Measurements from ENCODE around the gene ZNF594.
"Not testable (repeated sequence)": the region's sequence is repeated elsewhere in the genome, so short reads cannot be mapped to it uniquely, and the experiment has no call there.

ZNF594 gene

GRCh38 chr17:5236938-5237540 lies 45.4 kb upstream of the ZNF594 start:
- no peaks in the 10 kb centered on the region for H3K9me3 ChIP-seq (replicated peaks in 1 of 2; ENCODE audit: control insufficient read depth in 2 of 2, insufficient read depth in 1 of 2, low read depth in 1 of 2, low read length in 2 of 2)
- H2BK5ac ChIP-seq (ENCODE audit: low read length): no peak overlapping the region
- no peaks in the 10 kb centered on the region for H3K79me1 ChIP-seq (ENCODE audit: low read depth, low read length)
- H3K4me1 ChIP-seq (ENCODE audit: control insufficient read depth in 2 of 2, insufficient read depth in 1 of 2, low read depth in 1 of 2, low read length in 2 of 2): no peaks in the 10 kb centered on the region
- H3K14ac ChIP-seq (ENCODE audit: low read length): no peak overlapping the region
- no peak overlapping the region for H2BK15ac ChIP-seq (ENCODE audit: low read length)
- H2BK120ac ChIP-seq (ENCODE audit: low read depth, low read length): no peak overlapping the region
- no peak overlapping the region for H2BK12ac ChIP-seq (ENCODE audit: low read length)
- no peak overlapping the region for H3K18ac ChIP-seq (ENCODE audit: low read length)
- H2AK5ac ChIP-seq (ENCODE audit: low read depth, low read length): no peak overlapping the region
- H3K9ac ChIP-seq (ENCODE audit: low read depth, low read length, poor library complexity): no peak overlapping the region
- WGBS, 2 donors (ENCODE audit: extremely low coverage in 2 of 2, insufficient read length in 2 of 2, insufficient replicate concordance in 1 of 2): no CpG with 5 or more reads among the region's 3 CpGs
- H3K27me3 ChIP-seq (ENCODE audit: control insufficient read depth in 3 of 3, insufficient read depth in 3 of 3, low read depth in 1 of 3, low read length in 3 of 3): no peaks in the 10 kb centered on the region
- no peak overlapping the region for H3K23ac ChIP-seq (ENCODE audit: low read depth, low read length, poor library complexity)
- H4K91ac ChIP-seq (ENCODE audit: low read depth, low read length, poor library complexity): no peak overlapping the region
- no peak for DNase-seq (ENCODE audit: low spot score)
- no peak overlapping the region for H4K8ac ChIP-seq (ENCODE audit: low read depth, low read length)
- no peak overlapping the region for H3K27ac ChIP-seq (replicated peaks; ENCODE audit: low read length)
- no peak overlapping the region for H2AFZ ChIP-seq (ENCODE audit: low read length)
- no peak overlapping the region for H3K4me3 ChIP-seq (ENCODE audit: low read length in 2 of 2)
- H3K4ac ChIP-seq (ENCODE audit: low read length): no peak overlapping the region
- H3K36me3 ChIP-seq (replicated peaks in 1 of 2; ENCODE audit: control insufficient read depth in 2 of 2, insufficient read depth in 2 of 2, low read length in 2 of 2): peaks cover 0 to 10% of the 10 kb centered on the region in 2 donors
- no peak overlapping the region for H3K4me2 ChIP-seq (ENCODE audit: insufficient read depth, low read length, poor library complexity, severe bottlenecking)

DNA sequence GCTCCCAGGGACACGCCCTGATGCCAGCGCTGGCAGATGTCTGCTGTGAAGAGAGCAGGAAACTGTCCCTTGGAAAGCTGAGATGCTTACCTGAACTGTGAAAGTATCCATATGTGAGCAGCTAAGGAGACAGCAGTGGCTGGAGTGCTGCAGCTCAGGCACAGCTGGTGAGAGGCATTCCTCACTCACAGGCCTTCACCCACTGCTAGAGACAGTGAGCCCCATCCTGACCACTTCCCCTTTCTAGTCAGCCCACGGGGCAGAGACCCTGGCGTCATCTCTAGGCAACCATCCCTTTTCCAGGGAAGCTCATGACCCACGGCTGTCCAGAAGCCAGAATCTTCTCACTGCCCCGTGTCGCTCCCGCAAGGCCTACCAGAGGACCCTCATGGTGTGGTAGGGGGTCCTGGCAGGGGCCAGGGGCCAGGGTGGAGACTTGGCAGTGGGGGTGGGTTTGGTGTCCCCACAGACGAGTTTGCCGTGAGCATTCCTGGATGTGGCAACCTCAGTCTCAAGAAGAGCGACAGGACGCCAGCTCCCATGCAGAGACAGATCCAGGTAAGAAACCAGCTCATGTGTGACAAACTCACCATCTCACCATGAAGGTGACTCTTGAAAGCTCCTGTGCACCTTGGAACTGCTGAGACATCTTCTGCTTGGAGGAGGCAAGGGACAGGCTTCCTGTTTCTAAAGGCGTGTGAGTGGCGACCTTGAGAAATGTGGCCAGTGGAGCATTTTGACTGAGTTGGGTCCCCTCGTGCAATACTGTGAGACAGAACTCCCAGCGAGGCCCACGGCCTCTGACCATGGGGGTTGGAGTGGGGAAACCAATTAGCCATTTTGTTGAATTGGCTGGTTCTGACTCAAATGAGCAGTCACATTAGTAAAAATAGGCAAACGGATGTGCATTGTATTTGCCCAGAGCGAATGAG lies 43.2 kb upstream of the ZNF594 start, which contains the start of gene SCIMP:
Gene SCIMP, minus strand, starts transcription at position 216 of the 932 bp plus-strand sequence. Its CDS starts 105 bp downstream, at position 111.
- Histone ChIP-seq H3K79me1 (ENCODE audit: low read depth, low read length) (no peaks in the 10 kb centered on the region), H3K23ac (ENCODE audit: low read depth, low read length, poor library complexity) (no peak within 1 kb of the TSS), H3K4me2 (ENCODE audit: insufficient read depth, low read length, poor library complexity, severe bottlenecking) (no peak within 1 kb of the TSS), H2BK120ac (ENCODE audit: low read depth, low read length) (no peak within 1 kb of the TSS), H2BK15ac (ENCODE audit: low read length) (no peak within 1 kb of the TSS), H3K14ac (ENCODE audit: low read length) (no peak within 1 kb of the TSS), H2AFZ (ENCODE audit: low read length) (no peak within 1 kb of the TSS), H4K8ac (ENCODE audit: low read depth, low read length) (no peak within 1 kb of the TSS), H3K9ac (ENCODE audit: low read depth, low read length, poor library complexity) (no peak within 1 kb of the TSS), H3K36me3 (replicated peaks in 1 of 2; ENCODE audit: control insufficient read depth in 2 of 2, insufficient read depth in 2 of 2, low read length in 2 of 2) (peaks cover 3 to 12% of the 10 kb centered on the region in 2 donors), H3K4me3 (ENCODE audit: low read length in 2 of 2) (no peak within 1 kb of the TSS), H3K18ac (ENCODE audit: low read length) (no peak within 1 kb of the TSS), H2BK5ac (ENCODE audit: low read length) (no peak within 1 kb of the TSS), H3K27ac (replicated peaks; ENCODE audit: low read length) (no peak within 1 kb of the TSS), H3K9me3 (replicated peaks in 1 of 2; ENCODE audit: control insufficient read depth in 2 of 2, insufficient read depth in 1 of 2, low read depth in 1 of 2, low read length in 2 of 2) (peaks cover 0 to 3% of the 10 kb centered on the region in 2 donors), H3K4ac (ENCODE audit: low read length) (no peak within 1 kb of the TSS), H3K4me1 (ENCODE audit: control insufficient read depth in 2 of 2, insufficient read depth in 1 of 2, low read depth in 1 of 2, low read length in 2 of 2) (no peaks in the 10 kb centered on the region), H3K27me3 (ENCODE audit: control insufficient read depth in 3 of 3, insufficient read depth in 3 of 3, low read depth in 1 of 3, low read length in 3 of 3) (no peaks in the 10 kb centered on the region), H2AK5ac (ENCODE audit: low read depth, low read length) (no peak within 1 kb of the TSS), H4K91ac (ENCODE audit: low read depth, low read length, poor library complexity) (no peak within 1 kb of the TSS), H2BK12ac (ENCODE audit: low read length) (no peak within 1 kb of the TSS)
- DNase-seq (ENCODE audit: low spot score): no peak
- WGBS, 2 donors (ENCODE audit: extremely low coverage in 2 of 2, insufficient read length in 2 of 2, insufficient replicate concordance in 1 of 2): no CpG with 5 or more reads among the region's 19 CpGs

DNA sequence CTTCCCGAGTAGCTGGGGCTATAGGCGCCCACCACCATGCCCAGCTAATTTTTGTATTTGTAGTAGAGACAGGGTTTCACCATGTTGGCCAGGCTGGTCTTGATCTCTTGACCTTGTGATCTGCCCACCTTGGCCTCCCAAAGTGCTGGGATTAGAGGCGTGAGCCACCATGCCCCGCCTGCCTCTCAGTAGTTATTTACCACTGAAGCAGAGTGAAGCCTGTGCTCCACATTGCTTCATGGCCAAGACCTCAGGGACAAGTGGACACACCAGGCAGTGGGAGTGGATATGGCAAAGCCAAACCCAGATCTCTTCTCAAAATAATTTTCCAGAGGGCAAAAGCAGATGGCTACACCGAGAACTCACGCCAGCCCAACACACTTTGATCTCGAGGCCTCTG lies 41.8 kb upstream of the ZNF594 start:
- H3K27me3 ChIP-seq (ENCODE audit: control insufficient read depth in 3 of 3, insufficient read depth in 3 of 3, low read depth in 1 of 3, low read length in 3 of 3); H3K4ac ChIP-seq (ENCODE audit: low read length); H2BK15ac ChIP-seq (ENCODE audit: low read length); H2BK120ac ChIP-seq (ENCODE audit: low read depth, low read length); H3K4me1 ChIP-seq (ENCODE audit: control insufficient read depth in 2 of 2, insufficient read depth in 1 of 2, low read depth in 1 of 2, low read length in 2 of 2); H2BK5ac ChIP-seq (ENCODE audit: low read length); H4K8ac ChIP-seq (ENCODE audit: low read depth, low read length); H3K27ac ChIP-seq (replicated peaks; ENCODE audit: low read length); H4K91ac ChIP-seq (ENCODE audit: low read depth, low read length, poor library complexity); H2AK5ac ChIP-seq (ENCODE audit: low read depth, low read length); H2BK12ac ChIP-seq (ENCODE audit: low read length); H3K14ac ChIP-seq (ENCODE audit: low read length); H3K23ac ChIP-seq (ENCODE audit: low read depth, low read length, poor library complexity); H2AFZ ChIP-seq (ENCODE audit: low read length); H3K9me3 ChIP-seq (replicated peaks in 1 of 2; ENCODE audit: control insufficient read depth in 2 of 2, insufficient read depth in 1 of 2, low read depth in 1 of 2, low read length in 2 of 2); H3K9ac ChIP-seq (ENCODE audit: low read depth, low read length, poor library complexity); DNase-seq (ENCODE audit: low spot score); H3K79me1 ChIP-seq (ENCODE audit: low read depth, low read length); H3K4me3 ChIP-seq (ENCODE audit: low read length in 2 of 2); H3K18ac ChIP-seq (ENCODE audit: low read length); H3K4me2 ChIP-seq (ENCODE audit: insufficient read depth, low read length, poor library complexity, severe bottlenecking): not testable (repeated sequence)
- no CpG with 5 or more reads among the region's 7 CpGs for WGBS, 2 donors (ENCODE audit: extremely low coverage in 2 of 2, insufficient read length in 2 of 2, insufficient replicate concordance in 1 of 2)
- peaks cover 3 to 12% of the 10 kb centered on the region in 2 donors for H3K36me3 ChIP-seq (replicated peaks in 1 of 2; ENCODE audit: control insufficient read depth in 2 of 2, insufficient read depth in 2 of 2, low read length in 2 of 2)
